Fibroblast of the aortic adventitia (primary cell): ENCODE data around the gene MIB2. TPM values are rescaled to one million over a fixed set of nuclear protein-coding genes. Genes with fewer than 3 reads are reported as not detected.
"Not testable (repeated sequence)": the region's sequence is repeated elsewhere in the genome, so short reads cannot be mapped to it uniquely, and the experiment has no call there.

Experiments
- DNase-seq: peaks from one replicate; pipeline ENCODE4 v3.0.0-alpha.2; 2010; ENCODE audit warnings: low read depth
- H3K4me3 ChIP-seq: 2 replicates; pipeline ENCODE4 v1.5.1; 2011; ENCODE audit warnings: low read depth, mild to moderate bottlenecking, control low read depth, low read length, moderate library complexity
- CTCF ChIP-seq: IDR thresholded peaks from 2 replicates; pipeline ENCODE4 v1.5.1; 2011; ENCODE audit warnings: mild to moderate bottlenecking, low read length, control low read depth, inconsistent platforms; ENCODE audit not compliant: insufficient read depth
- total RNA-seq: library from RNA; depleted of rRNA; stranded (reverse); fragments of >200 nt; gene quantifications from 2 replicates; pipeline ENCODE4 v1.2.3, GENCODE V29; 2012; ENCODE audit warnings: low replicate concordance

Gene MIB2
- total RNA-seq, 1 donor, result 37.7 TPM

GRCh38 chr1:1669468-1670440 is 54.5 kb downstream of the MIB2 start:
- DNase-seq, result no peak
- no peak overlapping the region for H3K4me3 ChIP-seq
- no peak for TF ChIP-seq CTCF

GRCh38 chr1:1670866-1671265 is 55.6 kb downstream of the MIB2 start:
- no peak for TF ChIP-seq CTCF
- no peak for DNase-seq
- no peak overlapping the region for H3K4me3 ChIP-seq

GRCh38 chr1:1671365-1672119 is 56.2 kb downstream of the MIB2 start:
- H3K4me3 ChIP-seq, result no peak overlapping the region
- no peak for DNase-seq
- TF ChIP-seq CTCF, result no peak

- H3K4me3 ChIP-seq, result no peak overlapping the region
- no peak for DNase-seq
- TF ChIP-seq CTCF, result no peak
Measured at GRCh38 chr1:1672181-1672965, 57.1 kb downstream of the MIB2 start.

GRCh38 chr1:1674806-1675205 is 59.5 kb downstream of the MIB2 start:
- DNase-seq, result not testable (repeated sequence)

GRCh38 chr1:1675218-1675617 is 59.9 kb downstream of the MIB2 start:
- H3K4me3 ChIP-seq, DNase-seq: not testable (repeated sequence)

More at GRCh38 chr1:1674806-1675205, 59.5 kb downstream of the MIB2 start:
- H3K4me3 ChIP-seq, result not testable (repeated sequence)

- not testable (repeated sequence) for DNase-seq, H3K4me3 ChIP-seq
Measured at GRCh38 chr1:1676087-1676486, 60.8 kb downstream of the MIB2 start.
